SK-N-SH treated with all-trans-retinoic acid at 6 μM for 48 hours (cell line): Measurements from ENCODE around the gene TAF6.

ENCODE experiments used
- CSRNP3 ChIP-seq: fragments of 250-450 bp; sonication (Bioruptor Pico); IDR thresholded peaks from 2 replicates; pipeline ENCODE4 v1.5.1; 2021; ENCODE audit warnings: mild to moderate bottlenecking, moderate library complexity
- PATZ1 ChIP-seq: fragments of 250-450 bp; sonication (Bioruptor Pico); IDR thresholded peaks from 2 replicates; pipeline ENCODE4 v1.8.0; 2020; ENCODE audit warnings: mild to moderate bottlenecking, moderate library complexity, borderline replicate concordance

- no peak for TF ChIP-seq PATZ1 (CRISPR knock-in tag)
- TF ChIP-seq CSRNP3 (CRISPR knock-in tag), result no peak
Measured at GRCh38 chr7:100124301-100125230, 5.4 kb upstream of the TAF6 start.
